GM12875 (cell line): ENCODE data around the gene EZR.

Source experiments
- H3K4me3 ChIP-seq: one replicate; pipeline ENCODE4 v1.5.1; 2011; ENCODE audit warnings: low read depth, low read length, control low read depth
- TF ChIP-seq, protein P1 (sequence below): IDR thresholded peaks from 2 replicates; pipeline ENCODE4 v1.5.1; 2011; ENCODE audit warnings: low read depth, mild to moderate bottlenecking, control low read depth, inconsistent platforms, low read length, moderate library complexity, borderline replicate concordance; ENCODE audit not compliant: insufficient read depth

EZR gene

DNA sequence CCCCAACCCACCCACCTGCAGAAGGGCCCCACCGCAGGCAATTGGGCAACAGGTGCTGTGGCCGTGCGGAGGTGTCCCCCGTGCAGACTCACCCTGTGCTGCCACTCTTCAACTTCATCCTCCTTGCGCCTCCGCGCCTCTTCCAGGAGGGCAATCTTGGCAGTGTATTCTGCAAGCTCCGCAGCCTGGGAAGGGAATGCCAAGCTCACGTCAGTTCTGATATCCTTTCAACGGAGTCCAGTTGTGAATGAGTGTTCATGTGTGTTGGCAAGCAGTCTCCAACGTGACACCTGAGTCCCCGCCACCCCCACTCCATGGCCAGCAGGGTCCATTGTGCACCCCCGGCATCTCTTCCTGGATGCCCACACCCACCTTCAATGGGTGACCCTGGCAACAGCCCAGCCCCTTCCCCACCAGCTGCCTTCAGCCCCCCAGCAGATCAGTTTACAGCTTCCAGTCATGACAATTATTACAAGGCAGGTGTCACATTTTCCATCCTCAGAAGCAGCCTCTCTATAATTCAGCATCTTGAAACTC, 49.9 kb downstream of the EZR start:
- TF ChIP-seq, protein P1, sequence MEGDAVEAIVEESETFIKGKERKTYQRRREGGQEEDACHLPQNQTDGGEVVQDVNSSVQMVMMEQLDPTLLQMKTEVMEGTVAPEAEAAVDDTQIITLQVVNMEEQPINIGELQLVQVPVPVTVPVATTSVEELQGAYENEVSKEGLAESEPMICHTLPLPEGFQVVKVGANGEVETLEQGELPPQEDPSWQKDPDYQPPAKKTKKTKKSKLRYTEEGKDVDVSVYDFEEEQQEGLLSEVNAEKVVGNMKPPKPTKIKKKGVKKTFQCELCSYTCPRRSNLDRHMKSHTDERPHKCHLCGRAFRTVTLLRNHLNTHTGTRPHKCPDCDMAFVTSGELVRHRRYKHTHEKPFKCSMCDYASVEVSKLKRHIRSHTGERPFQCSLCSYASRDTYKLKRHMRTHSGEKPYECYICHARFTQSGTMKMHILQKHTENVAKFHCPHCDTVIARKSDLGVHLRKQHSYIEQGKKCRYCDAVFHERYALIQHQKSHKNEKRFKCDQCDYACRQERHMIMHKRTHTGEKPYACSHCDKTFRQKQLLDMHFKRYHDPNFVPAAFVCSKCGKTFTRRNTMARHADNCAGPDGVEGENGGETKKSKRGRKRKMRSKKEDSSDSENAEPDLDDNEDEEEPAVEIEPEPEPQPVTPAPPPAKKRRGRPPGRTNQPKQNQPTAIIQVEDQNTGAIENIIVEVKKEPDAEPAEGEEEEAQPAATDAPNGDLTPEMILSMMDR = no peak
- H3K4me3 ChIP-seq = no peak overlapping the region

DNA sequence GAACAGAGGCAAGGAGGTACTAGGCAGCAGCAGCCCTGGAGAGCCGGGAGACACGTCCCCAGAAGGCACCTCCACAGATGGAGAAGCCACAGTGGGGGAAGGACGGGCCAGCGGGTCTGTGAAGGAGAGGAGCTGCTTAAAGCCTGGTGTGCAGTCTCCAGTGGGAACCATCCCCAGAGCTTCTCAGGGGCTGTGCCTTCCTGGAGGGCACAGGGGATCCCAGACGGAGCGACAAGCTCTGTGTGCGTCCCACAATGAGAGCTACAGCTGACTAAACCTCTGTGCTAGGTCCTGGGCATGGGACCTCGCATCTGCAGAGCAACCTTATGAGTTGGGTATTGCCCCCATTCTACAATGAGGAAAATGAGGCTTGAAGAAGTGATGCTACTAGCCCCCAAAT, 50.7 kb downstream of the EZR start:
- TF ChIP-seq, protein P1 = no peak
- no peak overlapping the region for H3K4me3 ChIP-seq

GRCh38 chr6:158767709-158768108, 51.5 kb downstream of the EZR start:
- TF ChIP-seq, protein P1 = no peak
- no peak overlapping the region for H3K4me3 ChIP-seq

GRCh38 chr6:158766621-158767455, 52.3 kb downstream of the EZR start:
- H3K4me3 ChIP-seq = no peak overlapping the region
- TF ChIP-seq, protein P1 = no peak

GRCh38 chr6:158765499-158766068, 53.6 kb downstream of the EZR start:
- no peak overlapping the region for H3K4me3 ChIP-seq
- TF ChIP-seq, protein P1 = no peak

DNA sequence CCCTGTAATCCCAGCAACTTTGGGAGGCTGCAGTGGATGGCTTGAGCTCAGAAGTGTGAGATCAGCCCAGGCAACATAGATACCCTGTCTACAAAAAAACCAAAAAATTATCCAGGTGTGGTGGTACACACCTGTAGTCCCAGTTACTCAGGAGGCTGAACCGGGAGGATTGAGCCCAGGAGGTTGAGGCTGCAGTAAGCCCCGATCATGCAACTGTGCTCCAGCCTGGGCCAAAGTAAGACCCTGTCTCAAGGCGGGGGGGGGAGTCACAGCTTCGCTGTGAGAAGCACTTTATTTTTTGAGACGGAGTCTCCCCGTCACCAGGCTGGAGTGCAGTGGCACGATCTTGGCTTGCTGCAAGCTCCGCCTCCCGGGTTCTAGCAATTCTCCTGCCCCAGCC, 54.2 kb downstream of the EZR start:
- no peak overlapping the region for H3K4me3 ChIP-seq
- TF ChIP-seq, protein P1 = no peak
